Vagina (tissue), 2 donors: ENCODE measurements around the gene KIAA0513. TPM values are rescaled to one million over a fixed set of nuclear protein-coding genes. Genes with fewer than 3 reads are reported as not detected.

Source experiments
- DNase-seq, 2 donors: peaks; one replicate each; pipeline ENCODE4 v3.0.0-alpha.2; 2017; ENCODE audit errors: extremely low spot score in 2 of 2
- H3K27ac ChIP-seq: fragments of 200-600 bp; sonication (generic); one replicate; pipeline ENCODE4 v1.5.1; 2019
- H3K27me3 ChIP-seq: fragments of 200-600 bp; sonication (generic); one replicate; pipeline ENCODE4 v1.5.1; 2019
- H3K36me3 ChIP-seq, 2 donors: fragments of 200-600 bp; sonication (generic); one replicate each; pipeline ENCODE4 v1.5.1; 2017 to 2019
- H3K4me1 ChIP-seq: fragments of 200-600 bp; sonication (generic); one replicate; pipeline ENCODE4 v1.5.1; 2019
- H3K4me3 ChIP-seq, 2 donors: fragments of 200-600 bp; sonication (generic); 1 replicate in 1 of 2; 2 replicates in 1 of 2; pipeline ENCODE4 v1.5.1; 2016 to 2019
- H3K9me3 ChIP-seq: fragments of 200-600 bp; sonication (generic); one replicate; pipeline ENCODE4 v1.5.1; 2019
- POLR2A ChIP-seq, 2 donors: fragments of 450-650 bp; IDR thresholded peaks; one replicate each; pipeline ENCODE4 v1.6.1; 2017; ENCODE audit warnings: antibody characterized with exemption in 2 of 2, mild to moderate bottlenecking in 2 of 2, moderate library complexity in 2 of 2
- POLR2AphosphoS5 ChIP-seq, 2 donors: sonication (generic); formaldehyde crosslinking; IDR thresholded peaks; one replicate each; pipeline ENCODE4 v1.9.0; 2017; ENCODE audit warnings: antibody characterized with exemption in 2 of 2, mild to moderate bottlenecking in 2 of 2, low read depth in 1 of 2; ENCODE audit not compliant: insufficient read depth in 1 of 2
- intact Hi-C: fragments of 100-400 bp; cut with DNase I; formaldehyde crosslinking; loops from one replicate; pipeline ENCODE4 v1.15.1; 2023
- total RNA-seq: library from RNA; depleted of rRNA; stranded (reverse); fragments of >200 nt; gene quantifications from one replicate; pipeline ENCODE4 v1.2.3, GENCODE V29; 2016
- TF ChIP-seq, protein P1 (sequence below), 3 experiments: fragments of 450-650 bp in 2 of 3; fragments of 200-600 bp in 1 of 3; sonication (generic) in 1 of 3; IDR thresholded peaks; one replicate each; pipeline ENCODE4 v1.5.1; 2017 to 2019; ENCODE audit warnings: antibody characterized with exemption in 3 of 3, mild to moderate bottlenecking in 2 of 3, moderate library complexity in 2 of 3

Gene KIAA0513
- total RNA-seq, 1 donor from 2014 or later, result 26.8 TPM

DNA sequence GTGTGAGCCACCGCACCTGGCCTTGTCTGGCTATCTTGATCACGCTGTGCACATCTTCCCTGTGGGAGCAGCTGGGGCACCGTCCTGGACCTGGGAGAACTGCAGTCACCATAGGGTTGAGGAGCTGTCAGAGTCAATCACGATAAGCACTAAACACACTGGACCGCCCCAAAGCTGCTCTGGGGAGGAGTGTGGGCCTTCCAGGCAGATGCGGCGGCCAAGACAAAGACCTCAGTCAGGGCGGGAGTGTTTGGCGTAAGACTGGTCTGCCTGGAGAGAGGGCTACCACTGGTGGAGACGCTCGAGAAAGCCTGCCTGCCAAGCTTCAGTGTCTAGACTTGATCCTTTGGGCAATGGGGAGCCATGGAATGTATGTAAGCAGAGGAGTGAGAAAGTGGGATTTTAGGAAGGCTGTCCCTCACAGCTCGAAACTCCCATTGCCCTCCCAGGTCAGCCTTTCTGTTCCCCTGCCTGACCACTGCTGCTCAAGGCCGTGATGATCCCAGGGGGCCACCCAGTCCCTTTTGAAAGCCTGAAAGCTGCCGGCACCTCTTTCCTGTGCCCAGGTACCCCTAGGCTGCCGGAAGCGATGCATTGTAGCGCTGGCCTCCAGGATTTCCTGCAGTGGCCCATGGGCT, 114.0 kb downstream of the KIAA0513 start:
- Histone ChIP-seq H3K27me3 (no peaks in the 10 kb centered on the region), H3K4me1 (peaks cover 19% of the 10 kb centered on the region), H3K27ac (no peak overlapping the region), H3K9me3 (no peaks in the 10 kb centered on the region), H3K36me3 (no peaks in the 10 kb centered on the region), H3K4me3 (no peak overlapping the region)
- DNase-seq, result no peak
- TF ChIP-seq POLR2AphosphoS5 (IDR thresholded peaks at IDR 0.05; ENCODE audit: insufficient read depth in 1 of 2, low read depth in 1 of 2) (no peak), POLR2A (IDR thresholded peaks at IDR 0.05) (no peak)
- TF ChIP-seq, protein P1, sequence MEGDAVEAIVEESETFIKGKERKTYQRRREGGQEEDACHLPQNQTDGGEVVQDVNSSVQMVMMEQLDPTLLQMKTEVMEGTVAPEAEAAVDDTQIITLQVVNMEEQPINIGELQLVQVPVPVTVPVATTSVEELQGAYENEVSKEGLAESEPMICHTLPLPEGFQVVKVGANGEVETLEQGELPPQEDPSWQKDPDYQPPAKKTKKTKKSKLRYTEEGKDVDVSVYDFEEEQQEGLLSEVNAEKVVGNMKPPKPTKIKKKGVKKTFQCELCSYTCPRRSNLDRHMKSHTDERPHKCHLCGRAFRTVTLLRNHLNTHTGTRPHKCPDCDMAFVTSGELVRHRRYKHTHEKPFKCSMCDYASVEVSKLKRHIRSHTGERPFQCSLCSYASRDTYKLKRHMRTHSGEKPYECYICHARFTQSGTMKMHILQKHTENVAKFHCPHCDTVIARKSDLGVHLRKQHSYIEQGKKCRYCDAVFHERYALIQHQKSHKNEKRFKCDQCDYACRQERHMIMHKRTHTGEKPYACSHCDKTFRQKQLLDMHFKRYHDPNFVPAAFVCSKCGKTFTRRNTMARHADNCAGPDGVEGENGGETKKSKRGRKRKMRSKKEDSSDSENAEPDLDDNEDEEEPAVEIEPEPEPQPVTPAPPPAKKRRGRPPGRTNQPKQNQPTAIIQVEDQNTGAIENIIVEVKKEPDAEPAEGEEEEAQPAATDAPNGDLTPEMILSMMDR (IDR thresholded peaks at IDR 0.05), result no peak
- intact Hi-C loops, result no loop called here

DNA sequence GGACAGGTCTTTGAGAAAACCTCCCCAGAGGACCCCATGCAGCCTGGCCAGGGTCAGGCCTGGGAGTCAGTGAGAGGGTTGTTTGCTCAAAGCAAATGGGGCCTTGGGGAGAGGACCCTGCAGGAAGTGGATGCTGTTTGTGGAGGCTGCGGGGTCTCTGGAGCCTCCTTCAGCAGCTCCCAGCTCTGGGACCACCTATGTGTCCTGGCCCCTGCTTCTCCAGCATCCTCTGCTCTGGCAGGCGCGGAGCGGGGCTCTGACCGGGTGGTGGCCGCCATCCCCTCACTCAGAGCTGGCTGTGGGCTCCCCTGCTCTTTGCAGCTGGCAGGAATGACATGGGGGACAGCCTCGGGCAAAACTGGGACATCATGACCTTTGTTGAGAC, 114.5 kb downstream of the KIAA0513 start:
- peaks cover 19% of the 10 kb centered on the region for H3K4me1 ChIP-seq
- intact Hi-C loops, result no loop called here
- no peak for DNase-seq

DNA sequence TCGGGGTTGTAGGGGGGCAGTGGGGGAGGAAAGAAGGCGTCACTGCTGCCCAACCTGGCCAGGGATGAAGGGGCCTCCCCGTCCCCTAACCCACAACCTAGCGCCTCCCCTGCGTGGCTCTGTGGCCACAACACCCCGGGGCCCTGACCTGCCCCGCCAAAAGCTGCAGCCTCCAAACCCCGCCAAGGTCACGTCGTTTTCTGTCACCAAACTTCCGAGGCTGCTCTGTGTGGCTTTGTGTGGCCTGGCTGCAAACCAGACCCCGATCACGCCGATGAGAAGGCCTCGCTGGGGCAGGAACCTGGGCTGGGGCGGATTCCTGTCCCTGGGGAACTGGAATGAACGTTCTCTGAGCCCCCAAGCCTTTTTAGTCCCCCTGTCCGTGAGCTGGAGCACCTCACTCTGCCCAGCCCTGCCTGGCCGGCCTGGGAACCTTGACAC, 115.2 kb downstream of the KIAA0513 start:
- intact Hi-C loops, result no loop called here
- Histone ChIP-seq H3K9me3 (no peaks in the 10 kb centered on the region), H3K4me3 (no peak overlapping the region)

More for the DNA sequence above, 114.5 kb downstream of the KIAA0513 start:
- H3K9me3 ChIP-seq, result no peaks in the 10 kb centered on the region
- H3K4me3 ChIP-seq, result no peak overlapping the region
- H3K27ac ChIP-seq, result no peak overlapping the region
- H3K36me3 ChIP-seq, result no peaks in the 10 kb centered on the region
- TF ChIP-seq POLR2A (IDR thresholded peaks at IDR 0.05) (no peak), POLR2AphosphoS5 (IDR thresholded peaks at IDR 0.05; ENCODE audit: insufficient read depth in 1 of 2, low read depth in 1 of 2) (no peak)
- TF ChIP-seq, protein P1 (IDR thresholded peaks at IDR 0.05), result no peak
- no peaks in the 10 kb centered on the region for H3K27me3 ChIP-seq

More for the DNA sequence above, 115.2 kb downstream of the KIAA0513 start:
- TF ChIP-seq POLR2AphosphoS5 (IDR thresholded peaks at IDR 0.05; ENCODE audit: insufficient read depth in 1 of 2, low read depth in 1 of 2) (no peak), POLR2A (IDR thresholded peaks at IDR 0.05) (no peak)
- TF ChIP-seq, protein P1 (IDR thresholded peaks at IDR 0.05), result no peak
- no peak overlapping the region for H3K27ac ChIP-seq
- H3K27me3 ChIP-seq, result no peaks in the 10 kb centered on the region
- DNase-seq, result no peak
- peaks cover 19% of the 10 kb centered on the region for H3K4me1 ChIP-seq
- H3K36me3 ChIP-seq, result no peaks in the 10 kb centered on the region

Other genes starting within 250 kb of the KIAA0513 start
- 320 TPM for gene CRISPLD2, start 207.8 kb upstream of the KIAA0513 start, total RNA-seq
- gene ZDHHC7, start 16.3 kb upstream of the KIAA0513 start, total RNA-seq, result 37.3 TPM
- not detected for gene CIBAR2, start 84.7 kb downstream of the KIAA0513 start, total RNA-seq